Spleen (tissue), 11 donors: ENCODE measurements around the gene ATP1A3. TPM values are rescaled to one million over a fixed set of nuclear protein-coding genes. Genes with fewer than 3 reads are reported as not detected.

Experiments
- DNase-seq: peaks from one replicate; pipeline ENCODE4 v3.0.0-alpha.2; 2020
- H3K27ac ChIP-seq, 8 donors: fragments of 200-600 bp; sonication (generic) in 7 of 8; 1 replicate in 4 of 8; 2 replicates in 4 of 8; pipeline versions ENCODE4 v1.5.0 to v1.8.0; 2016 to 2021; ENCODE audit warnings: inconsistent platforms in 4 of 8, mild to moderate bottlenecking in 4 of 8, moderate library complexity in 1 of 8
- H3K27me3 ChIP-seq, 7 donors: fragments of 200-600 bp; sonication (generic) in 6 of 7; replicated peaks in 1 of 7; 1 replicate in 4 of 7; 2 replicates in 3 of 7; pipeline versions ENCODE4 v1.5.0 to v1.8.0; 2016 to 2021; ENCODE audit warnings: inconsistent platforms in 3 of 7, mild to moderate bottlenecking in 1 of 7
- H3K36me3 ChIP-seq, 6 donors: fragments of 200-600 bp; sonication (generic) in 5 of 6; 1 replicate in 4 of 6; 2 replicates in 2 of 6; pipeline versions ENCODE4 v1.5.0 to v1.8.0; 2016 to 2021; ENCODE audit warnings: inconsistent platforms in 2 of 6
- H3K4me1 ChIP-seq, 6 donors: fragments of 200-600 bp; sonication (generic) in 5 of 6; 1 replicate in 3 of 6; 2 replicates in 3 of 6; pipeline versions ENCODE4 v1.5.0 to v1.8.0; 2016 to 2021; ENCODE audit warnings: inconsistent platforms in 3 of 6
- H3K4me3 ChIP-seq, 8 donors: fragments of 200-600 bp; sonication (generic) in 7 of 8; 1 replicate in 4 of 8; 2 replicates in 4 of 8; pipeline versions ENCODE4 v1.5.0 to v1.8.0; 2016 to 2021; ENCODE audit warnings: inconsistent platforms in 4 of 8, mild to moderate bottlenecking in 4 of 8, moderate library complexity in 2 of 8
- H3K9me3 ChIP-seq, 8 donors: fragments of 200-600 bp; sonication (generic) in 7 of 8; 1 replicate in 4 of 8; 2 replicates in 4 of 8; pipeline versions ENCODE4 v1.5.0 to v1.8.0; 2016 to 2021; ENCODE audit warnings: inconsistent platforms in 4 of 8
- POLR2A ChIP-seq, 3 donors: fragments of 450-650 bp; IDR thresholded peaks; one replicate each; pipeline ENCODE4 v1.5.1; 2017; ENCODE audit warnings: antibody characterized with exemption in 3 of 3, mild to moderate bottlenecking in 1 of 3
- POLR2AphosphoS5 ChIP-seq, 3 donors: sonication (generic); formaldehyde crosslinking; IDR thresholded peaks; one replicate each; pipeline ENCODE4 v1.5.1; 2017; ENCODE audit warnings: antibody characterized with exemption in 3 of 3
- WGBS, 5 donors: extraction: QIAGEN DNeasy Blood & Tissue Kit in 3 of 5; methylation state at CpG; one replicate each; pipeline versions ENCODE4 v1.1.5 to v1.1.7; 2013 to 2018; 5-methylcytosine and 5-hydroxymethylcytosine counted together
- intact Hi-C: fragments of 100-400 bp; cut with DNase I; formaldehyde crosslinking; loops from one replicate; pipeline ENCODE4 v1.15.0; 2023; ENCODE audit warnings: low total_unique reads
- polyA plus RNA-seq, 3 donors: library from polyadenylated mRNA; stranded (reverse); fragments of 200-250 nt; gene quantifications; one replicate each; pipeline ENCODE4 v1.2.1, GENCODE V29; 2013
- total RNA-seq, 7 donors: library from RNA; depleted of rRNA in 3 of 7; stranded (reverse); fragments of >200 nt in 3 of 7; fragmentation: NEBNext Ultra II Directional in 4 of 7; extraction: Animal tissue kit (Norgen Biotek cat#: 25700) in 4 of 7; gene quantifications; one replicate each; pipeline versions ENCODE4 v1.1.0 to v1.2.1, GENCODE V29; 2016 to 2021
- TF ChIP-seq, protein P1 (sequence below), 11 experiments: fragments of 200-600 bp in 7 of 11; fragments of 450-650 bp in 4 of 11; sonication (generic) in 4 of 11; IDR thresholded peaks in 8 of 11; conservative IDR thresholded peaks in 3 of 11; 1 replicate in 7 of 11; 2 replicates in 4 of 11; pipeline versions ENCODE4 v1.4.0 to v1.8.0; 2016 to 2021; ENCODE audit warnings: antibody characterized with exemption in 11 of 11, inconsistent platforms in 4 of 11, mild to moderate bottlenecking in 1 of 11
- donor health status: healthy with polysubstance abuse.
- donor health status: DM: no; HTN: no; CAD: no; lungs with moderate emphysema.
- donor health status: DM: no; HTN: no; CAD: no.
- donor health status: Bipolar disorder and iron deficiency.
- donor health status: healthy.
- donor health status: DM: no; HTN: no; CAD: no.
- donor health status: DM: yes; HTN: yes; CAD: no.

Gene ATP1A3
- total and polyA plus RNA-seq, 10 donors: 0.39 to 2.2 (median 1.2) TPM

DNA sequence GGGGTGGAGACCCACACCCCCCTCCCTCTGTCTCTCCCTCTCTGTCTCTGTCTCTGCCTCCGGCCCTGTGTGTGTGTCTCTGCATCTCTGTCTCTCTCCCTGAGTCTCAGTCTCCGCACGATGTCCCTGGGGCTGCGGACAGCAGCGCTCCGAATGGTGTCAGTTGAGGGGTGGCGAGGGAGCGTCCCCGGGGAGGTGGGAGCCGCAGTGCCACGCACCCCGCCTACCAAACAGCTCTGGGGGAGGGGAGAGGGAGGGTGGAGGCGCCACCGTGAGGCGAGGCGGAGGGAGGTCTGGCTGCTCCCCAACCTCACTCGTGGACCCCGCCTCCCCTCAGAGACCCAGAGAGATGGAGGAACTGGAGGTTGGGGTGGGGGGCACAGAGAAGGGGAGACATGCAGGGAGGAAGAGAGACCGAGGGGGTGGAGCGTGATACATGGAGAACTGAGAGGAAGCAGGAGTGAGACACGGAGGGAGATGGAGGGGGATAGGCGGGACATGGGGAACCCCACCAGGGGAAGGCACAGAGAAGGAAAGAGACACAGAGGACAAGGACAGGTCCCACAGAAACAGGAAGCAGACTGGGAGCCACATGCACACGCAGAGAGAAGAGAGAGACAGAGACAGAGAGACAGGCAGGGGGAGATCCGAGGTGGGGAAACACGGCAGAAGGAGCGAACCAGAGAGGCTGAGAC is 73.0 kb downstream of the ATP1A3 start:
- Histone ChIP-seq H3K9me3 (no peaks in the 10 kb centered on the region), H3K27me3 (peaks cover 0 to 83% (median 66%) of the 10 kb centered on the region in 7 donors), H3K36me3 (no peaks in the 10 kb centered on the region), H3K4me3 (no peak overlapping the region), H3K4me1 (peaks cover 0 to 46% (median 12%) of the 10 kb centered on the region in 6 donors), H3K27ac (no peak overlapping the region)
- TF ChIP-seq, protein P1, sequence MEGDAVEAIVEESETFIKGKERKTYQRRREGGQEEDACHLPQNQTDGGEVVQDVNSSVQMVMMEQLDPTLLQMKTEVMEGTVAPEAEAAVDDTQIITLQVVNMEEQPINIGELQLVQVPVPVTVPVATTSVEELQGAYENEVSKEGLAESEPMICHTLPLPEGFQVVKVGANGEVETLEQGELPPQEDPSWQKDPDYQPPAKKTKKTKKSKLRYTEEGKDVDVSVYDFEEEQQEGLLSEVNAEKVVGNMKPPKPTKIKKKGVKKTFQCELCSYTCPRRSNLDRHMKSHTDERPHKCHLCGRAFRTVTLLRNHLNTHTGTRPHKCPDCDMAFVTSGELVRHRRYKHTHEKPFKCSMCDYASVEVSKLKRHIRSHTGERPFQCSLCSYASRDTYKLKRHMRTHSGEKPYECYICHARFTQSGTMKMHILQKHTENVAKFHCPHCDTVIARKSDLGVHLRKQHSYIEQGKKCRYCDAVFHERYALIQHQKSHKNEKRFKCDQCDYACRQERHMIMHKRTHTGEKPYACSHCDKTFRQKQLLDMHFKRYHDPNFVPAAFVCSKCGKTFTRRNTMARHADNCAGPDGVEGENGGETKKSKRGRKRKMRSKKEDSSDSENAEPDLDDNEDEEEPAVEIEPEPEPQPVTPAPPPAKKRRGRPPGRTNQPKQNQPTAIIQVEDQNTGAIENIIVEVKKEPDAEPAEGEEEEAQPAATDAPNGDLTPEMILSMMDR (IDR thresholded peaks at IDR 0.05 in 8 of 11, conservative IDR thresholded peaks at IDR 0.05 in 3 of 11): no peak
- TF ChIP-seq POLR2AphosphoS5 (IDR thresholded peaks at IDR 0.05): peak in 1 of 3 donors; percentile 29
- no peak for TF ChIP-seq POLR2A (IDR thresholded peaks at IDR 0.05)
- DNase-seq: peak; percentile 75
- intact Hi-C loops: no loop called here
- 8 to 33% (median 15%) methylated on average over 22 to 26 of the region's 26 CpGs for WGBS, 5 donors

DNA sequence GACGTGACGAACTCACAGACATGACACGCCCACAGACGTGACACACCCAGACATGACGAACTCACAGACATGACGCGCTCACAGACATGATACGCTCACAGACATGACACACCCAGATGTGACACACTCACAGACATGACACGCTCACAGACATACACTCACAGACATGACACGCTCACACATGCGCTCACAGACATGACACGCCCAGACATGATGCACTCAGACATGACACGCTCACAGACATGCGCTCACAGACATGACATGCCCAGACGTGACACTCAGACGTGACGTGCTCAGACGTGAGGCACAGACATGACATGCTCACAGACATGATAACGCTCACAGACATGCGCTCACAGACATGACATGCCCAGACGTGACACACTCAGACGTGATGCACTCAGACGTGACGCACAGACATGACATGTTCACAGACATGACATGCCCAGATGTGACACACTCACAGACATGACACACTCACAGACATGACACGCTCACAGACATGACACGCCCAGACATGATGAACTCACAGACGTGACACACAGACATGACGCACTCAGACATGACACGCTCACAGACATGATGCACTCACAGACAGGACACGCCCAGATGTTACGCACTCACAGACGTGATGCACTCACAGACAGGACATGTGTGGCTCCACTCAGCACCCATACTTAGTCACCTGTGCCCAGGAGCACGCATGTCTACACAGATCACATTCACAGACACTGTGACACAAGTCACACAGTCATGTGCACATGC is 73.9 kb downstream of the ATP1A3 start:
- Histone ChIP-seq H3K9me3 (no peaks in the 10 kb centered on the region), H3K36me3 (no peaks in the 10 kb centered on the region), H3K4me3 (no peak overlapping the region), H3K4me1 (peaks cover 0 to 55% (median 21%) of the 10 kb centered on the region in 6 donors), H3K27ac (no peak overlapping the region), H3K27me3 (peaks cover 3 to 83% (median 66%) of the 10 kb centered on the region in 7 donors)
- TF ChIP-seq POLR2A (IDR thresholded peaks at IDR 0.05): no peak
- TF ChIP-seq, protein P1 (IDR thresholded peaks at IDR 0.05 in 8 of 11, conservative IDR thresholded peaks at IDR 0.05 in 3 of 11): no peak
- TF ChIP-seq POLR2AphosphoS5 (IDR thresholded peaks at IDR 0.05): no peak
- intact Hi-C loops: no loop called here
- no peak for DNase-seq
- 90 to 95% (median 92%) methylated on average over 27 to 33 of the region's 33 CpGs for WGBS, 5 donors

- Histone ChIP-seq H3K36me3 (no peaks in the 10 kb centered on the region), H3K27ac (no peak overlapping the region), H3K9me3 (no peaks in the 10 kb centered on the region), H3K4me1 (peaks cover 0 to 57% (median 24%) of the 10 kb centered on the region in 6 donors), H3K27me3 (peaks cover 3 to 83% (median 68%) of the 10 kb centered on the region in 7 donors), H3K4me3 (no peak overlapping the region)
- TF ChIP-seq POLR2AphosphoS5 (IDR thresholded peaks at IDR 0.05): no peak
- TF ChIP-seq, protein P1 (IDR thresholded peaks at IDR 0.05 in 8 of 11, conservative IDR thresholded peaks at IDR 0.05 in 3 of 11): peak in 1 of 11 experiments; percentile 3
- 91 to 95% (median 93%) methylated on average over 5 of the region's 5 CpGs for WGBS, 5 donors
- intact Hi-C loops: no loop called here
- no peak for DNase-seq
Measured at GRCh38 chr19:41918653-41919244, 75.3 kb downstream of the ATP1A3 start.

GRCh38 chr19:41918095-41918494 is 75.9 kb downstream of the ATP1A3 start:
- no peak for DNase-seq
- TF ChIP-seq POLR2A (IDR thresholded peaks at IDR 0.05) (no peak), POLR2AphosphoS5 (IDR thresholded peaks at IDR 0.05) (no peak)
- TF ChIP-seq, protein P1 (IDR thresholded peaks at IDR 0.05 in 8 of 11, conservative IDR thresholded peaks at IDR 0.05 in 3 of 11): no peak
- intact Hi-C loops: no loop called here
- H3K27ac ChIP-seq: no peak overlapping the region
- H3K9me3 ChIP-seq: no peaks in the 10 kb centered on the region
- WGBS, 5 donors: 72 to 82% (median 73%) methylated on average over 6 of the region's 6 CpGs
- peaks cover 0 to 60% (median 31%) of the 10 kb centered on the region in 6 donors for H3K4me1 ChIP-seq
- no peaks in the 10 kb centered on the region for H3K36me3 ChIP-seq
- H3K27me3 ChIP-seq: peaks cover 3 to 85% (median 72%) of the 10 kb centered on the region in 7 donors
- H3K4me3 ChIP-seq: no peak overlapping the region
